ENCODE measurements around the gene RBX1.
"Not testable (repeated sequence)": the region's sequence is repeated elsewhere in the genome, so short reads cannot be mapped to it uniquely, and the experiment has no call there.

The RBX1 gene

GRCh38 chr22:40950962-40951794 is at the start of gene RBX1:
RBX1 (plus strand) TSS chr22:40951378; CDS start chr22:40951399, 21 bp downstream.
- DNase-seq (ENCODE audit: low read depth, low spot score), result peak; percentile 93

GRCh38 chr22:40904101-40904500 is 47.1 kb upstream of the RBX1 start:
- DNase-seq (ENCODE audit: low read depth, low spot score), result no peak
- no peak overlapping the region for H3K27ac ChIP-seq

More at GRCh38 chr22:40950962-40951794, at the start of gene RBX1:
- peak within 1 kb of the TSS; percentile 84 for H3K27ac ChIP-seq

- no peak overlapping the region for H3K27ac ChIP-seq
- DNase-seq (ENCODE audit: low read depth, low spot score), result no peak
These were observed 42.3 kb upstream of the RBX1 start for GRCh38 chr22:40908895-40909294.

- no peak for DNase-seq (ENCODE audit: low read depth, low spot score)
- no peak overlapping the region for H3K27ac ChIP-seq
These were observed 39.4 kb upstream of the RBX1 start for GRCh38 chr22:40911772-40912171.

GRCh38 chr22:40912987-40913386 is 38.2 kb upstream of the RBX1 start:
- H3K27ac ChIP-seq; DNase-seq (ENCODE audit: low read depth, low spot score): not testable (repeated sequence)

GRCh38 chr22:40919446-40919845 is 31.7 kb upstream of the RBX1 start:
- no peak overlapping the region for H3K27ac ChIP-seq
- DNase-seq (ENCODE audit: low read depth, low spot score), result no peak

GRCh38 chr22:40920526-40920925 is 30.7 kb upstream of the RBX1 start:
- H3K27ac ChIP-seq, result no peak overlapping the region
- DNase-seq (ENCODE audit: low read depth, low spot score), result no peak

GRCh38 chr22:40922484-40923303 is 28.5 kb upstream of the RBX1 start:
- H3K27ac ChIP-seq, result no peak overlapping the region
- DNase-seq (ENCODE audit: low read depth, low spot score), result no peak

- H3K27ac ChIP-seq, result no peak overlapping the region
- DNase-seq (ENCODE audit: low read depth, low spot score), result no peak
These were observed 22.5 kb upstream of the RBX1 start for GRCh38 chr22:40928657-40929056.

- no peak for DNase-seq (ENCODE audit: low read depth, low spot score)
- no peak overlapping the region for H3K27ac ChIP-seq
These were observed 18.8 kb upstream of the RBX1 start for GRCh38 chr22:40932396-40932795.

- no peak overlapping the region for H3K27ac ChIP-seq
- no peak for DNase-seq (ENCODE audit: low read depth, low spot score)
These were observed 12.0 kb upstream of the RBX1 start for GRCh38 chr22:40939202-40939601.

GRCh38 chr22:40951795-40952605 is 822 bp downstream of the RBX1 start:
- no peak for DNase-seq (ENCODE audit: low read depth, low spot score)
- H3K27ac ChIP-seq, result peak overlapping the region; percentile 84

GRCh38 chr22:40953471-40953870 is 2.3 kb downstream of the RBX1 start:
- DNase-seq (ENCODE audit: low read depth, low spot score), result no peak
- no peak overlapping the region for H3K27ac ChIP-seq

GRCh38 chr22:40954113-40954512 is 2.9 kb downstream of the RBX1 start:
- no peak for DNase-seq (ENCODE audit: low read depth, low spot score)
- no peak overlapping the region for H3K27ac ChIP-seq

- H3K27ac ChIP-seq, result no peak overlapping the region
- no peak for DNase-seq (ENCODE audit: low read depth, low spot score)
These were observed 4.4 kb downstream of the RBX1 start for GRCh38 chr22:40955571-40955970.

- no peak overlapping the region for H3K27ac ChIP-seq
- no peak for DNase-seq (ENCODE audit: low read depth, low spot score)
These were observed 6.4 kb downstream of the RBX1 start for GRCh38 chr22:40957601-40958000.

- DNase-seq (ENCODE audit: low read depth, low spot score), result no peak
- H3K27ac ChIP-seq, result no peak overlapping the region
These were observed 7.1 kb downstream of the RBX1 start for GRCh38 chr22:40958299-40958698.

GRCh38 chr22:40960145-40960544 is 9.0 kb downstream of the RBX1 start:
- no peak overlapping the region for H3K27ac ChIP-seq
- no peak for DNase-seq (ENCODE audit: low read depth, low spot score)

- DNase-seq (ENCODE audit: low read depth, low spot score), result no peak
- H3K27ac ChIP-seq, result no peak overlapping the region
These were observed 15.0 kb downstream of the RBX1 start for GRCh38 chr22:40965936-40966725.

GRCh38 chr22:40966726-40967085 is 15.5 kb downstream of the RBX1 start:
- no peak overlapping the region for H3K27ac ChIP-seq
- no peak for DNase-seq (ENCODE audit: low read depth, low spot score)
